Activated CD4-positive, alpha-beta T cell treated with anti-CD3 and anti-CD28 coated beads, Interleukin-2, amount 50 U/mL, for 48 hours (primary cell): Measurements from ENCODE around the gene CDC25B.
"Not testable (repeated sequence)": the region's sequence is repeated elsewhere in the genome, so short reads cannot be mapped to it uniquely, and the experiment has no call there.

ENCODE experiments used
- DNase-seq, 2 experiments: peaks; one replicate each; pipeline ENCODE4 v3.0.0-alpha.2; 2020

CDC25B gene

DNA sequence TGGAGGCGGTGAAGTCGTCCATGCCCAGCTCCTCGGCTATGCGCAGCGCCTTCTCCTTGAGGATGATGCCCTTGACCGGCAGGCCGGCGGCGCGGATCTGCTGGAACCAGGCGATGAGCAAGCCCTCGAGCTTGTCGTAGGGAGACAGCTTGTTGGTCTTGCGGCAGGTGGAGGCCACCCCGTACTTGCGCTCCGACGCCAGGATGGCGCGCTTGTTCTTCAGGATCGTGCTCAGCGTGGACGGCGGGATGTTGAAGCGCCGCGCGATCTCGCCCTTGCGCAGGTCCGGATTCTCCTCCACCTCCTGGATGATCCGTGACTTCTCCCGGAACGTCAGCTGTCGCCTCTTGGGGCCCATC lies 10.0 kb upstream of the CDC25B start:
- peak; percentile 49 to 60 for DNase-seq

DNA sequence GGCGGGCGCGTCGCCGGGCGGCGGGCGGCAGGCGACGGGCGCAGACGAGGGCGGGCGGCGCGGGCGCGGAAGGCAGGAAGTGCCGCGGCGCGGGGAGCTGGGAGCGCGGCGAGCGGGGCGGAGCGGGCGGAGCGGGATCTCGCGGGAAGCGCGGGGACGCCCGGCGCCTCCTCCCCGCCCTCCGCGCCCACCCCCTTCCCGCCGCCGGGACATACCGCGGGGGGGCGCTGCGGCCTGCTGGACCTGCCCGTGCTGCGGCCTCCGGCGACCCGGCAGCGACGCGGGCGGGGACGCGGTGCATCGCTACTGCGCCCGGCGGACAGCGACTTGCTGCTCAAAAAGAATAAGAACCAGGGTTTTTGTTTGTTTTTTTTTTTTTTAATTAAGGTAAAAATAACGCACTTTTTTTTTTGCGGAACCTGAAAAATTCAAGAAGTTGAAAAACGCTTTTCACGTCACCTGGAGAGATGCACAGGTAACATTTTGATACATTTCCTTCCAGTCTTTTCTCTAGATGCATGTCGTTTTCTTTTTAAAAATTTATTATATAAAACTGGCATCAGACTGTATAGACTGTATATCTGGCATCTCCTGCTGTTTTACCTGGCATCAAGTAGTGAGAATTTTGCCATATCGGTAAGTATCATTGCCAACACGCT lies 9.3 kb upstream of the CDC25B start, which contains the start of gene CENPB:
CENPB (minus strand) TSS at position 76 of the 659 bp plus-strand sequence. CDS start 257 bp downstream, outside the sequence.
- DNase-seq = peak; percentile 92

DNA sequence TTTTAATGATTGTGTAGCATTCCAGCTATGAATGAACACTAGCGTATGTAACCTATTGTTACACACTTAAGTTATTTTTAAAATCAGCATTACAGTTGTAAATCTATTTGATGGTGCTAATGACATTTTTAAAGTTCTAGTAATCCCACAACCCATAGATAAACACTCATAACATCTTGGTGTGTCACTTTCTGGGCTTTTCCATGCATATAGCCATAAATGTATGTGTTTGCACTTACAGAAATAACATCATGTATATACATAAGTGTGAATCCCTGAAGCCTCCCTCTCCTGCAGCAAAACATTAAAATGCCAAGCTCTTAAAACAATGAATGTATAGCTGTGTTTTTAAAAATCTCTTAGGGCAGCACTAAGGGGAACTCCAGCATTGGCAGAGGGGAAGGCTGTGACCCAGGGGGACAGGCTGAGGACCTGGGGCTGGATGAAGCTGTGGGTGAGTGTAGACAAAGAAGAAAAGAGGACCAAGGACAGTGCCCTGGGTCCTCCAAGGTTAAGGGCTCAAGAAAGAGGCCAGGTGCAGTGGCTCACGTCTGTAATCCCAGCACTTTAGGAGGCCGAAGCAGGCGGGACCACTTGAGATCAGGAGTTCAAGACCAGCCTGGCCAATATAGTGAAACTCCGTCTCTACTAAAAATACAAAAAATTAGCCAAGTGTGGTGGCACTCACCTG lies 8.6 kb upstream of the CDC25B start:
- no peak for DNase-seq

DNA sequence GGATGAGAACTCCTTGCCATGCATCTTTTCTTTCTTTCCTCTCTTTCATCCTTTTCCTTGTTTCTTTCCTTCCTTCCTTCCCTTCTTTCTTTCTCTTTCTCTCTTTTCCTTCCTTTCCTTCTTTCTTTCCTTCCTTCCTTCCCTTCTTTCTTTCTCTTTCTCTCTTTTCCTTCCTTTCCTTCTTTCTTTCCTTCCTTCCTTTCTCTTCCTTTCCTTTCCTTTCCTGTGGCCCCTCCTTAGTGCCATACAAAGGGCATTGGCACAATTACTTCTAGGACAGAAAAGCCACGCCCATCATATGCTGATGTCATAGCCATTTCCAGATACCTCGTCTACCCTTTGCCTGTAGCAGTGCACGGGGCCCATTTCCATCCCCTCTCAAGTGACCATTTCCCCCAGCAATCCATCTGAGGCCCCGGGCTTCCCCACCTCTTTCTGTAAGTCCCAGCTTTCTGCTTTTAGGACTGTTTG lies 7.4 kb upstream of the CDC25B start:
- no peak for DNase-seq

DNA sequence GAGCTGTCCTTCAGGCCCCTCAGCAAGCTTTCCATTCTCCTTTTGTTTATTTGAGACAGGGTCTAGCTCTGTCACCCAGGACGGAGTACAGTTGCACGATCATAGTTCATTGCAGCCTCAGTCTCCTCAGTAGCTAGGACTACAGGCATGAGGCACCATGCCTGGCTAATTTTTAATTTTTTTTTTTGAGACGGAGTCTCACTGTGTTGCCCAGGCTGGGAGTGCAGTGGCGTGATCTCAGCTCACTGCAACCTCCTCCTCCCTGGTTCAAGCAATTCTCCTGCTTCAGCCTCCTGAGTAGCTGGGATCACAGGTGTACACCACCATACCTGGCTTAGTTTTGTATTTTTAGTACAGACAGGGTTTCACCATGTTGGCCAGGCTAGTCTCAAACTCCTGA lies 6.9 kb upstream of the CDC25B start:
- DNase-seq = not testable (repeated sequence)

DNA sequence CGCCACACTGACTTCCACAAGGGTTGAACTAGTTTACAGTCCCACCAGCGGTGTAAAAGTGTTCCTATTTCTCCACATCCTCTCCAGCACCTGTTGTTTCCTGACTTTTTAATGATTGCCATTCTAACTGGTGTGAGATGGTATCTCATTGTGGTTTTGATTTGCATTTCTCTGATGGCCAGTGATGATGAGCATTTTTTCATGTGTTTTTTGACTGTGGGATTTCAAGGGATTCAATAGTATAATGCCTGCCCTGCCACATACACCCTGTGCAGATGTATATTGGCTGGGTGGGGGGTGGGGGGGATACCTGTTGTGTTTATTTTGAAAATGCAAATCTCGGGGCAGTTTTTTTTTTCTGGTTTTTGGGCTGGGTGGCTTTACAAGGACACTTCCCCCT lies 1.9 kb upstream of the CDC25B start:
- not testable (repeated sequence) for DNase-seq

DNA sequence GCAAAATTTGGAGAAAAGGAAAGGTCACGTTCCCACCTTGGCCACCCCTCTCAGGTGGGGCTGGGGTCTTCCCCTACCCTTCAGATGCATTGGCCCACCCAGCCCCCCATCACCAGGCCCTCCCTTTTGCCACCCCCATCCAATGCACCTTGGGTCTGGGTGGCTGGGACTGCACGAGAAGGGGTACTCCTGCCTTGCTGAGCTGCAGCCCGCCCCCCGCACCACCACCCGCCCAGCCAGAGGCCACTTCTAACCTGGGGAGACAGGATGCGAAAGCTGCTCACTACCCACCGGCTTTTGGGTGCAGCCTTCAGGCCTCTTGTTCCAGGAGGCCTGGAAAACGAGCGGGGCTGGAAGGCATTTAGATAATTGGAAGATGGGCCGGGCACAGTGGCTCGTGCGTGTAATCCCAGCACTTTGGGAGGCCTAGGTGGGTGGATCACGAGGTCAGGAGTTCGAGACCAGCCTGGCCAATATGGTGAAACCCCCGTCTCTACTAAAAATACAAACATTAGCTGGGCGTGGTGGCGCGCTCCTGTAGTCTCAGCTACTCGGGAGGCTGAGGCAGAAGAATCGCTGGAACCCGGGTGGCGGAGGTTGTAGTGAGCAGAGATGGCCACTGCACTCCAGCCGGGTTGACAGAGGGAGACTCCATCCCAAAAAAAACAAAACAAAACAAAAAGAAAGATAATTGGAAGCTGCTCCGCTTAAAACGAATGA lies 1.2 kb upstream of the CDC25B start:
- DNase-seq = peak in 1 of 2 experiments; percentile 4

DNA sequence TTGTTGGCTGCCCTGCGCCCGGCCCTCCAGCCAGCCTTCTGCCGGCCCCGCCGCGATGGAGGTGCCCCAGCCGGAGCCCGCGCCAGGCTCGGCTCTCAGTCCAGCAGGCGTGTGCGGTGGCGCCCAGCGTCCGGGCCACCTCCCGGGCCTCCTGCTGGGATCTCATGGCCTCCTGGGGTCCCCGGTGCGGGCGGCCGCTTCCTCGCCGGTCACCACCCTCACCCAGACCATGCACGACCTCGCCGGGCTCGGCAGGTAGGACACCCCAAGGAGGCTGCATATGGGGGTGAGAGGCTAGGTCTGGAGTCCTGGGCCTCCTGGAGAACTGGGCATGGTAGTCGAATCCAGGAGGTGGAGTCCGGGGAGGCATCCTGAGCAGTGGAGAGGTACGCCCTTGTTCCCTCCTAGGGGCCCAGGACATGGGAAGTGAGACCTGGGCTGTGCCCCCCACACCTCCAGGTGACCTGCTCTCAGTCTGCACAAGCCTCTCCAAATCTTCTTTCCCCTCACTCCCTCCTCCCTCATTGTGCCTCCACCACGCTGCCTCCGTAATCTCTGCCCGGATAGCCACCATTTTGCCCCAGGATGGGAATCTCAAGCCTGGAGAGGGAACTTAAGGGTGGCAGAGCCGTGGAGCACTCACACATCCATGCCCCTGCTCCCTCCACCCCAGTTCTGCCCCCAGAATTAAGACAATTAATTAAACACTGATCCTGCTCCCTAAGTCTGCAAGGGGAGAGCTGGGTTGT lies 541 bp downstream of the CDC25B start:
- peak in 1 of 2 experiments; percentile 27 for DNase-seq

DNA sequence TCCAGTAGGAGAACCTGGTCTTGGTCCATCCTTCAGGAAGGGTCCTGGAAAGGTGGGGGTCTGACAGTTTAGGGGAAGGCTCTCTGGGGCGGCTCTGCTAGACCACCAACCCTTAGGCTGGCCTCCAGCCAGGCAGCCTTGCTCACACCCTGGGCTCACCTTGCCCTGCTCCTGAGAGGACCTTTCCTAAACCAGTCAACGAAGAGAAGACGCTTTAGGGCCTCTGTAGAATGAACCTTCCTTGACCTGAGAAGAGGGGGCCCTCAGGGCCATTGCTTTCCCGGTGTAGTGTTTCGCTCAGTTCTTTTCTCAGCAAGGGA lies 1.1 kb downstream of the CDC25B start:
- DNase-seq = peak in 1 of 2 experiments; percentile 5

DNA sequence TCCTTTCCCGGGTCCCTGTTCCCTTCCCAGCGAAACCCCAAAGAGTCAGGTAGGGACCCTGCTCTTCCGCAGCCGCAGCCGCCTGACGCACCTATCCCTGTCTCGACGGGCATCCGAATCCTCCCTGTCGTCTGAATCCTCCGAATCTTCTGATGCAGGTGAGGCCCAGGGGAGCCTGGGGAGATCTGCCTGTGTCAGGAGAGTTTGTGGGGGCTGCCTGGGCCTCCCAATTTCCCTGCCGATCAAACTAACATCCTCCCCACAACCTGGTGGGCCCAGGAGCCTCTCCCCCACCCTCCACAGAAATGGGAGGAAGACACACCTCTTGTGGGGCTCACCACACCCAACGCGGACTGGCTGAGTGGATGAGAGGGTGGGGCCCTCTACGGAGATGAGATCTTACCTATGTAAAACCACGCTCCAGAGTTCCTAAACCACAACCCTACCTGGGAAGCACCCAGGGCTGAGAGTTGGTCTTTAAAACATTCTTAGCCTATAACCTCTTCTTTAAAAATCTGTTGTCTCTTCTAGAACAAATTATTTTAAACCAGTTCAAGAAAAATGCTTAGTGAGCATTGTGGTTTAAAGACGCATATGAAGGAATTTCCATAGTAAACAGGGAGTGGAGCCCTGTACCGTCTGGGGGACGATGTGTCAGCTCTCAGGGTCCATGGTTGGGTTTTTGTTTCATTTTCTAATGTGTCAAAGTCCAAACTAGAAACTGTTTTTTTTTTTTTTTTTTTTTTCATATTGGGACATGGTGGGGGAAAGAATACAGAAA lies 1.7 kb downstream of the CDC25B start:
- peak in 1 of 2 experiments; percentile 70 for DNase-seq

DNA sequence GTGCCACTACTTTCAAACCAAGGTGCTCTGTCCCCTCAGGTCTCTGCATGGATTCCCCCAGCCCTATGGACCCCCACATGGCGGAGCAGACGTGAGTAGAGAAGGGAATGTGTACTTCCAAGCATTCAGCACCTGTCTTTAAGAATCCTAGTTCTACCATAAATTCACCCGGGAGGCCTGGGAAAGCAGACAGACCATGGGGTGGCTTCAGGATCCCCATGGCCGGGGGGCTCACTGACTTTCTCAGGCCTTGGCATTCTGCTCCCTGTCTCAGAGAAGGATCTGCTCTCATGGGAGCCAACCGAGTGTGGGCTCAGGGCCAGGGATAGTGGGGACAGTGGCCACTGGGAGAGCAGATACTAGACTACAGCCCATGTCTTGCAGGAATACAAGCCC lies 2.3 kb downstream of the CDC25B start:
- peak in 1 of 2 experiments; percentile 3 for DNase-seq

DNA sequence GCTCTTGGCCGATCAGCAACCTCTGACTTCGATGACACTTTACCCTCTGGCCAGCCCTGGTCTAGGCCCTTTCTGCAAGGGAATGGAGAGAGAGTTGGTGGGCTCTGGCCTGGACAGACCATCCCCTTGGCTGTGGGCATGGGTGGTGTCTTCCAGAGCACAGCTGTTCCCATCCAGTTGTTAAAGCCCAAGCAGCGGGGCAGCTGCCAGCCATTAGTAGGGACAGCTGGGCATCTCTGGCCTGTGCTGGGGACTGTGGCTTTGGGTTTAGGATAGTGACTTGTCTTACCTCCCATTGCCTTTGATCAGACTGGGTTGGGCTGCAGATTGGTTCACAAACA lies 2.8 kb downstream of the CDC25B start:
- DNase-seq = peak in 1 of 2 experiments; percentile 24

DNA sequence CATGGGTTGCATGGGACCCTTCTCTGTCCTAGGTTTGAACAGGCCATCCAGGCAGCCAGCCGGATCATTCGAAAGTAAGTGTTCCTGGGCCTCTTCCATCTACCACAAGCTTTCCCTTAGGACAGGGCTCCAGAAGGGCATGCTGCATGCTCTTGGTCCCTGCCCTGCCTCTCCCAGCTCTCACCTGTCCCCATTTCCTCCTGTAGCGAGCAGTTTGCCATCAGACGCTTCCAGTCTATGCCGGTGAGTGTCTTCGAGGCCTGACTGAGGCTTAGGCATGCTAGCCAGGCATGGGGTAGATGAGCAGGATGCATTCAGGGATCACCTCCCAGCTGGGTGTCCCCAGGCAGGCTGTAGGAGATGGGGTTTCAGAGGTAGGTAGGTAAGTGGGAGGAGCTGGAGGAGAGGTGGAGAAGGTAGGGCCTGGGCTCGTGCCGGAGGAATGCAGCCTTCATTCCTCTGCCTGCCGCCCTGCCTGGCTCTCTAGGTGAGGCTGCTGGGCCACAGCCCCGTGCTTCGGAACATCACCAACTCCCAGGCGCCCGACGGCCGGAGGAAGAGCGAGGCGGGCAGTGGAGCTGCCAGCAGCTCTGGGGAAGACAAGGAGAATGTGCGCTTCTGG lies 4.3 kb downstream of the CDC25B start:
- no peak for DNase-seq

DNA sequence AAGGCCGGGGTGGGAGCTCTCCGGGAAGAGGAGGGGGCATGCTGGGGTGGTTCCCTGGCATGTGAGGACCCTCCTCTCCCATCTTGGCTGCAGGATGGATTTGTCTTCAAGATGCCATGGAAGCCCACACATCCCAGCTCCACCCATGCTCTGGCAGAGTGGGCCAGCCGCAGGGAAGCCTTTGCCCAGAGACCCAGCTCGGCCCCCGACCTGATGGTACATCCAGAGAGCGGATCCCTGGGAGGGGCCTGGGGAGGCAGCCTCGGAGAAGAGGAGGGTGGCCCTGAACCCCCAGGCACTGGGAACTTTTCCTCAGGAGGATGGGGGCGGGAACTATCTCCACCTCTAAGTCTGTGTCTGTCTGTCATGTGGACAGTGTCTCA lies 4.8 kb downstream of the CDC25B start:
- DNase-seq = no peak

DNA sequence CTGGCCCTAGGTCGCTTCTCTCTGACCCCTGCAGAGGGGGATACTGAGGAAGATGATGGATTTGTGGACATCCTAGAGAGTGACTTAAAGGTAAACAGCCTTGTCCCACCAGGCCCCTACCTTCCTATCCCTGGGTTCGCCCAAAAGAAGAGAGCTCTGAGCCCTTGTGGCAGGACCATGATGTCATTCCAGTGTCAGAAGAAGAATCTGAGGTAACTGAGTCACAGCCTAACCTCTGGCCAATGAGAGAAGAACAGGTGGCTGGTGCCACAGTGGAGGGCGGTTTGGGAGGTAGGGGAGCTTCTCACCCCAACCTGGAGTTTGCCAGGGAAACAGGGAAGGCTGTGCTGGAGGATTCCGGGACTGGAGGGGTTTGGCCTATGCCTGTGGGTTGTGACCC lies 5.2 kb downstream of the CDC25B start:
- DNase-seq = no peak

DNA sequence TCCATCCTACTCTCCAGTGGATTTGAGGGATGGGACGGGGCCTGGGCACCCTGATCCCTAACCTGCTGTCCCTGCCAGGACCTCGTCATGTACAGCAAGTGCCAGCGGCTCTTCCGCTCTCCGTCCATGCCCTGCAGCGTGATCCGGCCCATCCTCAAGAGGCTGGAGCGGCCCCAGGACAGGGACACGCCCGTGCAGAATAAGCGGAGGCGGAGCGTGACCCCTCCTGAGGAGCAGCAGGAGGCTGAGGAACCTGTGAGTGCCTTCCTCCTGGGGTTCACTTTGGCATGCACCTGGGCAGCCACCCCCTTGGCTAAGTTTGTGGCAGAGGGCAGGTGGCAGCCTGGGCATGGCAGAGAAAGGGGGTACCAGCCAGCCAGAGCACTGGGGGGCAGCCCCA lies 5.7 kb downstream of the CDC25B start:
- no peak for DNase-seq

DNA sequence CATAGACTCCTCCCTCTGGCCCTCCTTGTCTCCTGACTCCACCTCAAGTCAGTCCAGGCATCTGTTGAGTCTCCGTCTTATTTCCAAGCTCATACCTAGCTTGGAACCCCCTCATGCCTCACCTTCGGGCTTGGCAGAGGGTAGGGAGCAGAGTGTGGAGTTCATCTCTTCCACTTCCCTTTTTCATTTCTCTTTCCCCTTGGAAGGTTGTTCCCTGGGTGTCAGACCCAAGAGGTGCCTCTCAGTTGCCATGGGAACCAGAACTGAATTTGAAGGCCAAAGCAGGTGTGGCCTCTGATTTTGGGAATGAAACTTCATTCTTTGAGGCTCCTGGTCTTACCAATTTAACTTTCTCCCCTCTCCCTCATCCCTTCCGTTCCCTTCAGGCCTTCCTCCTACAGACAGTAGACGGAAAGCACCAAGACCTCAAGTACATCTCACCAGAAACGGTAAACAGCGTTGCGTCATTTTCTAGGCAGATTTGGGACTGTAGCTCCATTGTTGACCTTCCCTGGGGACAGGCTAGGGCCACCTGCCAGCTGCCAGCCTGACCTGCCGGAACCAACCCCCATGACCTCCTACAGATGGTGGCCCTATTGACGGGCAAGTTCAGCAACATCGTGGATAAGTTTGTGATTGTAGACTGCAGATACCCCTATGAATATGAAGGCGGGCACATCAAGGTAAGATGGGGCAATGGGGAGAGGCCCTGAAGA lies 6.6 kb downstream of the CDC25B start:
- DNase-seq = no peak

DNA sequence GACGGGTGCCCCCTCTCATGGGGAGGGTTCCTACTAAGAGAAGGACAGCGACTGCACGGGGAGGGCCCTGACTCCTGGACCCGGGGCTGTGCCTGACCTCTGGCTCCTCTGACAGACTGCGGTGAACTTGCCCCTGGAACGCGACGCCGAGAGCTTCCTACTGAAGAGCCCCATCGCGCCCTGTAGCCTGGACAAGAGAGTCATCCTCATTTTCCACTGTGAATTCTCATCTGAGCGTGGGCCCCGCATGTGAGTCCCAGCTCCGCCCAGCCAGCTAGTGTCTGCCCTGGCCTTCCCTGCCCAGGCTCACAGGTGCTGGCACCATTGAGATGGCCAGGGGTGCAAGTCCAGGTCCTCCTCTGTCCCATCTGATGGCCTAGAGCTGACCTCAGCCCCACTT lies 7.2 kb downstream of the CDC25B start:
- no peak for DNase-seq

DNA sequence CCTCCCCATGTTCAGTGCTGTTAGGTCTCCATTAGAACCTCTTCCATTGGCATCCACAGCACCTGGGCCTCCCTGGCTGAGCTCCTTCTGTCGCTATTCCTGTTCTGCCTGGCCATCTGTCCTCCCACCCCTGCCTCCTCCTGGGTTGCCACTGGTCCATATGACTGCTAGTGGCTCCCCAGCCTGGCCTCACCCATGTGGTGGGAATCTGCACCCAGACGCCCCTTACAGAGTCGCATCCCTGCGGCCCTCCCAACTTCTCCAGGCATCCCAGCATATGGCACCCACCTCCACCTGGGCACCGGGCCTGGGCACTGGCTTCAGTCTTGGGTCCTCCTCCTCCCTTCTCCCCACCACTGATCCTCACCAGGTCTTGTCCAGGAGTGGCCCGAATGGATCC lies 7.7 kb downstream of the CDC25B start:
- no peak for DNase-seq

DNA sequence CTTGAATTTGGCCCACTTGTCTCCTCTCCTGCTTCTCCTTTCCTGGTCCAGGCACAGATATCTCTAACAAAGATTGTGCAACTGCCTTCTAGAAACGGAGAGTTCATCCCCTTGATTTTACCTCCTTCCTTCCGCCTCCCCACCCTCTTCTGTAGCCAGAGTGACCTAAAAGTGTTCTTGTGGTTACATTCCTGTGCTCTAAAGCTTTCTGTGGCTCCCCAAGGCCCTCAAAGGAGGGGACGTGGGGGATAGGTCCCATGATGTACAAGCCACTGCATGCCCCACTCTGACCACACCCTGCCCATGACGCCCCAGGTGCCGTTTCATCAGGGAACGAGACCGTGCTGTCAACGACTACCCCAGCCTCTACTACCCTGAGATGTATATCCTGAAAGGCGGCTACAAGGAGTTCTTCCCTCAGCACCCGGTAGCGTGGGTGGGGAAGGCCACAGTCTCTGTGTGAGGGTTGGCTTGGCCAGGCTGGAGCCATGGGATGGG lies 8.2 kb downstream of the CDC25B start:
- no peak for DNase-seq

DNA sequence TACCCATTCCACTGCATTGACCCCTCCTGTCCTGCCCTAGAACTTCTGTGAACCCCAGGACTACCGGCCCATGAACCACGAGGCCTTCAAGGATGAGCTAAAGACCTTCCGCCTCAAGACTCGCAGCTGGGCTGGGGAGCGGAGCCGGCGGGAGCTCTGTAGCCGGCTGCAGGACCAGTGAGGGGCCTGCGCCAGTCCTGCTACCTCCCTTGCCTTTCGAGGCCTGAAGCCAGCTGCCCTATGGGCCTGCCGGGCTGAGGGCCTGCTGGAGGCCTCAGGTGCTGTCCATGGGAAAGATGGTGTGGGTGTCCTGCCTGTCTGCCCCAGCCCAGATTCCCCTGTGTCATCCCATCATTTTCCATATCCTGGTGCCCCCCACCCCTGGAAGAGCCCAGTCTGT lies 8.7 kb downstream of the CDC25B start:
- DNase-seq = no peak
